Measurements from ENCODE around the gene SHOC2. TPM values are rescaled to one million over a fixed set of nuclear protein-coding genes. Genes with fewer than 3 reads are reported as not detected.

Gene SHOC2
- total RNA-seq, 1 donor from 2014 or later, result 47.9 TPM

- H3K27ac ChIP-seq (replicated peaks), result no peak overlapping the region
- no peak for TF ChIP-seq CTCF (IDR thresholded peaks at IDR 0.05; ENCODE audit: borderline replicate concordance)
- peaks cover 21% of the 10 kb centered on the region for H3K4me1 ChIP-seq
- no peak overlapping the region for H3K4me3 ChIP-seq
- intact Hi-C loops (cut with micrococcal nuclease), result no loop called here
- H3K27me3 ChIP-seq (ENCODE audit: low read depth), result no peaks in the 10 kb centered on the region
- H3K36me3 ChIP-seq, result no peaks in the 10 kb centered on the region
- no peak for DNase-seq
- H3K9me3 ChIP-seq (replicated peaks), result no peaks in the 10 kb centered on the region
Measured at GRCh38 chr10:110995301-110995700, 75.9 kb downstream of the SHOC2 start.

GRCh38 chr10:110996256-110996655, 76.9 kb downstream of the SHOC2 start:
- H3K4me3 ChIP-seq, result no peak overlapping the region
- no peaks in the 10 kb centered on the region for H3K9me3 ChIP-seq (replicated peaks)
- H3K27me3 ChIP-seq (ENCODE audit: low read depth), result no peaks in the 10 kb centered on the region
- no peak for DNase-seq
- peaks cover 1% of the 10 kb centered on the region for H3K36me3 ChIP-seq
- intact Hi-C loops (cut with micrococcal nuclease), result no loop called here
- TF ChIP-seq CTCF (IDR thresholded peaks at IDR 0.05; ENCODE audit: borderline replicate concordance), result no peak
- H3K27ac ChIP-seq (replicated peaks), result no peak overlapping the region
- H3K4me1 ChIP-seq, result peaks cover 21% of the 10 kb centered on the region

- H3K9me3 ChIP-seq (replicated peaks), result no peaks in the 10 kb centered on the region
- no peak for DNase-seq
- H3K27ac ChIP-seq (replicated peaks), result no peak overlapping the region
- H3K27me3 ChIP-seq (ENCODE audit: low read depth), result no peaks in the 10 kb centered on the region
- H3K36me3 ChIP-seq, result peaks cover 47% of the 10 kb centered on the region
- intact Hi-C loops (cut with micrococcal nuclease), result no loop called here
- no peak overlapping the region for H3K4me3 ChIP-seq
- no peaks in the 10 kb centered on the region for H3K4me1 ChIP-seq
- TF ChIP-seq CTCF (IDR thresholded peaks at IDR 0.05; ENCODE audit: borderline replicate concordance), result no peak
Measured at GRCh38 chr10:111004016-111004415, 84.6 kb downstream of the SHOC2 start.

- peaks cover 65% of the 10 kb centered on the region for H3K36me3 ChIP-seq
Measured at GRCh38 chr10:111007486-111007885, 88.1 kb downstream of the SHOC2 start.

GRCh38 chr10:111015181-111015580, 95.8 kb downstream of the SHOC2 start:
- intact Hi-C loops (cut with micrococcal nuclease), result no loop called here
- Histone ChIP-seq H3K36me3 (peaks cover 32% of the 10 kb centered on the region), H3K27me3 (ENCODE audit: low read depth) (no peaks in the 10 kb centered on the region), H3K4me3 (no peak overlapping the region), H3K27ac (replicated peaks) (no peak overlapping the region), H3K9me3 (replicated peaks) (no peaks in the 10 kb centered on the region), H3K4me1 (no peaks in the 10 kb centered on the region)
- DNase-seq, result no peak
- no peak for TF ChIP-seq CTCF (IDR thresholded peaks at IDR 0.05; ENCODE audit: borderline replicate concordance)

More at GRCh38 chr10:111007486-111007885, 88.1 kb downstream of the SHOC2 start:
- no peaks in the 10 kb centered on the region for H3K4me1 ChIP-seq
- H3K9me3 ChIP-seq (replicated peaks), result no peaks in the 10 kb centered on the region
- TF ChIP-seq CTCF (IDR thresholded peaks at IDR 0.05; ENCODE audit: borderline replicate concordance), result no peak
- no peaks in the 10 kb centered on the region for H3K27me3 ChIP-seq (ENCODE audit: low read depth)
- no peak overlapping the region for H3K27ac ChIP-seq (replicated peaks)
- H3K4me3 ChIP-seq, result no peak overlapping the region
- no peak for DNase-seq
- intact Hi-C loops (cut with micrococcal nuclease), result no loop called here

- Histone ChIP-seq H3K9me3 (replicated peaks) (no peaks in the 10 kb centered on the region), H3K4me1 (no peaks in the 10 kb centered on the region), H3K27ac (replicated peaks) (no peak overlapping the region), H3K27me3 (ENCODE audit: low read depth) (no peaks in the 10 kb centered on the region), H3K36me3 (peaks cover 22% of the 10 kb centered on the region), H3K4me3 (no peak overlapping the region)
- TF ChIP-seq CTCF (IDR thresholded peaks at IDR 0.05; ENCODE audit: borderline replicate concordance), result no peak
- no peak for DNase-seq
- intact Hi-C loops (cut with micrococcal nuclease), result no loop called here
Measured at GRCh38 chr10:111017098-111017497, 97.7 kb downstream of the SHOC2 start.
